T-helper 2 cell treated with Interferon-gamma antibody and Interleukin-4, amounts not matched to agents 100 ng/mL and 5 ng/mL, for 36 hours (primary cell): ENCODE measurements around the gene IL3RA. TPM values are rescaled to one million over a fixed set of nuclear protein-coding genes. Genes with fewer than 3 reads are reported as not detected.
"Not testable (repeated sequence)": the region's sequence is repeated elsewhere in the genome, so short reads cannot be mapped to it uniquely, and the experiment has no call there.

ENCODE experiments used
- intact Hi-C: fragments of 100-400 bp; cut with micrococcal nuclease; formaldehyde crosslinking; loops from one replicate; pipeline ENCODE4 v1.15.1; 2023
- total RNA-seq: library from RNA; stranded (reverse); gene quantifications from 2 replicates; pipeline ENCODE4 v1.2.3, GENCODE V29; 2022

IL3RA gene
- total RNA-seq, 1 donor from 2014 or later = 18.4 TPM

- intact Hi-C loops = no loop called here
Measured at GRCh38 chrX:1421433-1422134, 85.0 kb downstream of the IL3RA start.

- intact Hi-C loops = no loop called here
Measured at GRCh38 chrX:1422135-1422465, 85.5 kb downstream of the IL3RA start.

- intact Hi-C loops = no loop called here
Measured at GRCh38 chrX:1423215-1423614, 86.6 kb downstream of the IL3RA start.

GRCh38 chrX:1424147-1424851 is 87.7 kb downstream of the IL3RA start:
- intact Hi-C loops = no loop called here

GRCh38 chrX:1425381-1425780 is 88.8 kb downstream of the IL3RA start:
- intact Hi-C loops = no loop called here

GRCh38 chrX:1426321-1426720 is 89.7 kb downstream of the IL3RA start:
- intact Hi-C loops = not testable (repeated sequence)

GRCh38 chrX:1427756-1428155 is 91.2 kb downstream of the IL3RA start:
- intact Hi-C loops = no loop called here

GRCh38 chrX:1430451-1430850 is 93.9 kb downstream of the IL3RA start:
- intact Hi-C loops = no loop called here

Other genes starting within 250 kb of the IL3RA start
- 11.0 and 11.5 TPM in 2 replicates for gene CRLF2, start 124.1 kb upstream of the IL3RA start, total RNA-seq
- 0.59 and 0.61 TPM in 2 replicates for gene CSF2RA, start 68.0 kb upstream of the IL3RA start, total RNA-seq
- gene SLC25A6, start 55.3 kb downstream of the IL3RA start, total RNA-seq = 236 and 237 TPM in 2 replicates
- 43.4 and 44.3 TPM in 2 replicates for gene ASMTL, start 116.1 kb downstream of the IL3RA start, total RNA-seq
- gene P2RY8, start 200.4 kb downstream of the IL3RA start, total RNA-seq = 126 and 127 TPM in 2 replicates